Ovary (tissue), 9 donors: ENCODE measurements around the gene OBP2B. TPM values are rescaled to one million over a fixed set of nuclear protein-coding genes. Genes with fewer than 3 reads are reported as not detected.

Experiments used
- DNase-seq, 5 donors: peaks; one replicate each; pipeline ENCODE4 v3.0.0-alpha.2; 2019 to 2020
- H3K27ac ChIP-seq, 2 donors: fragments of 200-600 bp; one replicate each; pipeline versions ENCODE4 v1.5.1 to v1.8.0; 2019 to 2022
- H3K27me3 ChIP-seq: fragments of 200-600 bp; one replicate; pipeline ENCODE4 v1.8.0; 2022
- H3K36me3 ChIP-seq: fragments of 200-600 bp; sonication (generic); one replicate; pipeline ENCODE4 v1.5.1; 2019
- H3K4me1 ChIP-seq: one replicate; pipeline ENCODE4 v1.8.1; 2013; ENCODE audit warnings: mild to moderate bottlenecking, moderate library complexity; ENCODE audit not compliant: insufficient read depth
- H3K4me3 ChIP-seq: fragments of 200-600 bp; sonication (generic); one replicate; pipeline ENCODE4 v1.5.1; 2017
- H3K9me3 ChIP-seq, 2 donors: fragments of 200-600 bp in 1 of 2; sonication (generic) in 1 of 2; one replicate each; pipeline versions ENCODE4 v1.5.1 to v1.8.1; 2013 to 2019; ENCODE audit warnings: mild to moderate bottlenecking in 1 of 2, moderate library complexity in 1 of 2
- EP300 ChIP-seq: sonication (generic); formaldehyde crosslinking; IDR thresholded peaks from one replicate; pipeline ENCODE4 v1.6.1; 2017; ENCODE audit warnings: antibody characterized with exemption
- POLR2A ChIP-seq: fragments of 450-650 bp; IDR thresholded peaks from one replicate; pipeline ENCODE4 v1.6.1; 2017; ENCODE audit warnings: antibody characterized with exemption, mild to moderate bottlenecking, moderate library complexity
- WGBS, 3 donors: extraction: QIAGEN DNeasy Blood & Tissue Kit in 1 of 3; methylation state at CpG; one replicate each; pipeline versions ENCODE4 v1.1.5 to v1.1.7; 2013 to 2017; 5-methylcytosine and 5-hydroxymethylcytosine counted together
- intact Hi-C, 4 donors: fragments of 100-400 bp; cut with DNase I; formaldehyde crosslinking; loops; one replicate each; pipeline versions ENCODE4 v1.11.0 to v1.15.1; 2022 to 2023
- polyA plus RNA-seq, 2 donors: library from polyadenylated mRNA; stranded (reverse); fragments of 200-250 nt in 1 of 2; fragments of 350-450 nt in 1 of 2; fragmentation: Illumina TruSeq in 1 of 2; extraction: RNeasy Lipid Tissue Mini Kit (QIAGEN cat#74804) in 1 of 2; gene quantifications; one replicate each; pipeline ENCODE4 v1.2.3, GENCODE V29; 2013 to 2014
- total RNA-seq, 7 donors: library from RNA; depleted of rRNA in 2 of 7; stranded (reverse); fragments of >200 nt in 2 of 7; fragmentation: NEBNext Ultra II Directional in 3 of 7; extraction: Animal tissue kit (Norgen Biotek cat#: 25700) in 3 of 7; gene quantifications; one replicate each; pipeline versions ENCODE4 v1.1.0 to v1.2.4, GENCODE V29; 2016 to 2023
- TF ChIP-seq, protein P1 (sequence below), 3 donors: fragments of 450-650 bp in 2 of 3; fragments of 200-600 bp in 1 of 3; IDR thresholded peaks; one replicate each; pipeline versions ENCODE4 v1.5.1 to v1.8.0; 2016 to 2022; ENCODE audit warnings: antibody characterized with exemption in 3 of 3, mild to moderate bottlenecking in 1 of 3
- donor health status: DM: no; HTN: no; CAD: no; lungs with moderate emphysema.
- donor health status: DM: no; HTN: no; CAD: no.
- donor health status: Bipolar disorder and iron deficiency.
- donor health status: DM: yes; HTN: yes; CAD: no.
- donor health status: DM: no; HTN: no; CAD: no.
- donor health status: DM: yes; HTN: yes; CAD: no.

OBP2B gene
- total and polyA plus RNA-seq, 9 donors, result 0.33 to 5.3 (median 2.7) TPM; not detected in 5

DNA sequence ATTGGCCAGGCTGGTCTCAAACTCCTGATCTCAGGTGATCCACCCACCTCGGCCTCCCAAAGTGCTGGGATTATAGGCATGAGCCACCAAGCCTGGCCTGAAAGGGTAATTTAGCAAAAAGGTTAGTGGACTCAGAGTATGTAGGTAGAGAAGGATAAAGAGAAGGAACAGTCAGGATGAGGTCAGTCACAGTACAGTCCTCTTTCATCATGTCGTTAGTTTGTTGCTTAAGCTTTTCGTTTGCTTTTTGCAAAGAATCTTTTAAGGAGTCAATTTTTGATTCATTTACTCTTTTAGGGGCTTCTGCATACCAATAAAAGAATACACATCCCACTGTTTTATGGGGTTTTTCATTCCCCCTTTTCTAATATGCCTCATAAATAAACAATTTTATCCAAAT is 27.5 kb downstream of the OBP2B start:
- Histone ChIP-seq H3K27me3 (no peaks in the 10 kb centered on the region), H3K9me3 (no peaks in the 10 kb centered on the region), H3K27ac (no peak overlapping the region), H3K4me1 (no peaks in the 10 kb centered on the region), H3K36me3 (no peaks in the 10 kb centered on the region), H3K4me3 (no peak overlapping the region)
- DNase-seq, result no peak
- no peak for TF ChIP-seq EP300
- TF ChIP-seq, protein P1, sequence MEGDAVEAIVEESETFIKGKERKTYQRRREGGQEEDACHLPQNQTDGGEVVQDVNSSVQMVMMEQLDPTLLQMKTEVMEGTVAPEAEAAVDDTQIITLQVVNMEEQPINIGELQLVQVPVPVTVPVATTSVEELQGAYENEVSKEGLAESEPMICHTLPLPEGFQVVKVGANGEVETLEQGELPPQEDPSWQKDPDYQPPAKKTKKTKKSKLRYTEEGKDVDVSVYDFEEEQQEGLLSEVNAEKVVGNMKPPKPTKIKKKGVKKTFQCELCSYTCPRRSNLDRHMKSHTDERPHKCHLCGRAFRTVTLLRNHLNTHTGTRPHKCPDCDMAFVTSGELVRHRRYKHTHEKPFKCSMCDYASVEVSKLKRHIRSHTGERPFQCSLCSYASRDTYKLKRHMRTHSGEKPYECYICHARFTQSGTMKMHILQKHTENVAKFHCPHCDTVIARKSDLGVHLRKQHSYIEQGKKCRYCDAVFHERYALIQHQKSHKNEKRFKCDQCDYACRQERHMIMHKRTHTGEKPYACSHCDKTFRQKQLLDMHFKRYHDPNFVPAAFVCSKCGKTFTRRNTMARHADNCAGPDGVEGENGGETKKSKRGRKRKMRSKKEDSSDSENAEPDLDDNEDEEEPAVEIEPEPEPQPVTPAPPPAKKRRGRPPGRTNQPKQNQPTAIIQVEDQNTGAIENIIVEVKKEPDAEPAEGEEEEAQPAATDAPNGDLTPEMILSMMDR (IDR thresholded peaks at IDR 0.05), result no peak
- no peak for TF ChIP-seq POLR2A
- 83 to 94% (median 88%) methylated on average over 3 of the region's 3 CpGs for WGBS, 3 donors
- intact Hi-C loops, result loop anchor here (5.0 to 10.0 kb wide), 6 partner anchors 93 to 311 kb away; partner anchors contain the start of gene ABO (in 1 of the 4)

DNA sequence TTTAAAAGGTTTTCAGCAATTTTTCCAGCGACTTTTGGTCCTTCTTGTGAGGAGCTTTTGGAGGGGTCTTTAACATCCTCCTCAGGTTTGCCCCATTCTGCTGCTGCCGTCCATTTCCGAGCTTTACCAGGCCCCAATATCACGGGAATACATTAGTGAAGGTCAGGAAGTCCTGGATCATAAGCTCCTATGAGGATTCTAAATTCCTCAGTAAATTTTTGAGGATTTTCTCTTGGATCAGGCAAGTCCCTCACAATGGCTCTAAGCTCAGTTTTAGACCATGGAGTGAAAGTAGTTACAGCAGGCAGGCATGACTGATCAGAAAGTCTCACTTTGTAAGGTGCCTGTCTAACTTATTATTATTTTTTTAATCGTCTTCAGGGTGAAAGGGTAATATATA is 28.1 kb downstream of the OBP2B start:
- Histone ChIP-seq H3K4me3 (no peak overlapping the region), H3K27me3 (no peaks in the 10 kb centered on the region), H3K9me3 (no peaks in the 10 kb centered on the region), H3K27ac (no peak overlapping the region), H3K4me1 (no peaks in the 10 kb centered on the region), H3K36me3 (no peaks in the 10 kb centered on the region)
- DNase-seq, result no peak
- intact Hi-C loops, result loop anchor here (5.0 to 10.0 kb wide), 6 partner anchors 94 to 311 kb away; partner anchors contain the start of gene ABO (in 1 of the 4)
- TF ChIP-seq, protein P1 (IDR thresholded peaks at IDR 0.05), result no peak
- no peak for TF ChIP-seq EP300
- no peak for TF ChIP-seq POLR2A
- 79 to 83% (median 80%) methylated on average over 5 of the region's 5 CpGs for WGBS, 3 donors

DNA sequence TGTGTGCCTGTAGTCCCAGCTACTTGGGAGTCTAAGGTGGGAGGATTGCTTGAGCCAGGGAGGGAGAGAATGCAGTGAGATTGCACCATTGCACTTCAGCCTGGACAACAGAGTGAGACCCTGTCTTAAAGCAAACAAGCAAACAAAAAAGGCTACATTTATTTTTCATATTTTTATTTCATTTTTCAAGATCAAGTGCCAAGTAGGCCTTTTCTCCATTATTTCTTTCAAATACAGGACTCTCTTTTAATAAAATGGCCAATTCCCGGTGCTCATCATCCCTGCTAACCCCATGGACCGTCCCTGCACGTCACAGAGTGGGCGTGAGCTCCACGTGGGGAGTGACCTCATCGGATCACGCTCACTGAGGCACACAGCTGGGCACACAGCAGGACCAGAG is 36.0 kb downstream of the OBP2B start:
- no peak for DNase-seq
- 77 to 83% (median 80%) methylated on average over 7 of the region's 7 CpGs for WGBS, 3 donors
- no peak for TF ChIP-seq EP300
- TF ChIP-seq, protein P1 (IDR thresholded peaks at IDR 0.05), result no peak
- no peak for TF ChIP-seq POLR2A
- Histone ChIP-seq H3K36me3 (no peaks in the 10 kb centered on the region), H3K27me3 (no peaks in the 10 kb centered on the region), H3K9me3 (no peaks in the 10 kb centered on the region), H3K4me3 (no peak overlapping the region), H3K27ac (no peak overlapping the region), H3K4me1 (no peaks in the 10 kb centered on the region)
- intact Hi-C loops, result no loop called here

DNA sequence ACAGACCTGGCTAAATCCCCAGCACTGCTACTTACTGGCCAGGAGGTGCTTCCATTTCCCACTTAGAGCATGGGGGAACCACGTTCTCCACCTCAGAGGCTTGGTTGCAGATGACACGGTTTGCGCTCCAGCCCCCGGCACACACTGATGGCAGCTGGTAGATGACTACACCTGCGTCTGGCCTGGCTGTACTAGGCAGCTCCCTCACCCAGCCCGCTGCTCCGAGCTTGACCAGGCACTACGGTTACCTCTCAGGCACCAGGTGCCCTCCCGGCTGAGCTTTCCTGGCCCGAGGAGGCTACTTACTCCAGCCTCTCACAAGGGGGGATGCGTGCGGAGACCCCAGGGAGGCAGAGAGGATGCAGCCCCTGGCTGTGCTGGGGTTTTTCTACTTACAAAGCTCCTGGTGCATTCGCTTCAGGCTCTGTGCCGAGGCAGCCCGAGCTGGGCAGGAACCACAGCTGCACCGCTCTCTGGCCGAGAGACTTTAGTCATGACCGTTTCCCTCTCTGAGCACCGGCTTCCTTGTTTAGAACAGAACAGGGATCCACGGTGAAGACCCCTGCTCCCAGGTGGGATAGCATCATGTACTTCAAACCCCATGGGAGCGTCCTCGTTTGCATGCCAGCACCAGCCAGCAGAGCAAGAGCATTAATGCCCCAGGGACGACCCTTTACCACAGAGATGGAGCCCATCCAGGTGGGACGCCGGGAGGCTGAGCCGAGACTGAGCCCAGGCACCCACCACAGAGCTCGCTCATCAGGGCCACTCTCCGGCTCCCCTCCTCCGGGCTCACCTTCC is 37.7 kb downstream of the OBP2B start:
- DNase-seq, result no peak
- Histone ChIP-seq H3K9me3 (no peaks in the 10 kb centered on the region), H3K27ac (no peak overlapping the region), H3K4me1 (no peaks in the 10 kb centered on the region), H3K4me3 (no peak overlapping the region), H3K36me3 (no peaks in the 10 kb centered on the region), H3K27me3 (no peaks in the 10 kb centered on the region)
- WGBS, 3 donors, result 66 to 75% (median 68%) methylated on average over 25 to 29 of the region's 29 CpGs
- TF ChIP-seq, protein P1 (IDR thresholded peaks at IDR 0.05), result no peak
- TF ChIP-seq EP300 (no peak), POLR2A (no peak)
- intact Hi-C loops, result no loop called here
